Neural progenitor cell (in vitro differentiated cells): ENCODE results near the gene DDX11.
"Not testable (repeated sequence)": the region's sequence is repeated elsewhere in the genome, so short reads cannot be mapped to it uniquely, and the experiment has no call there.

Experiments
- EZH2phosphoT487 ChIP-seq: fragments of 200-600 bp; sonication (generic); IDR thresholded peaks from 2 replicates; pipeline ENCODE4 v1.6.1; 2017; ENCODE audit warnings: antibody characterized with exemption
- TF ChIP-seq, protein P1 (sequence below): fragments of 200-600 bp; sonication (generic); IDR thresholded peaks from 2 replicates; pipeline ENCODE4 v1.5.1; 2017; ENCODE audit warnings: antibody characterized with exemption, mild to moderate bottlenecking

DNA sequence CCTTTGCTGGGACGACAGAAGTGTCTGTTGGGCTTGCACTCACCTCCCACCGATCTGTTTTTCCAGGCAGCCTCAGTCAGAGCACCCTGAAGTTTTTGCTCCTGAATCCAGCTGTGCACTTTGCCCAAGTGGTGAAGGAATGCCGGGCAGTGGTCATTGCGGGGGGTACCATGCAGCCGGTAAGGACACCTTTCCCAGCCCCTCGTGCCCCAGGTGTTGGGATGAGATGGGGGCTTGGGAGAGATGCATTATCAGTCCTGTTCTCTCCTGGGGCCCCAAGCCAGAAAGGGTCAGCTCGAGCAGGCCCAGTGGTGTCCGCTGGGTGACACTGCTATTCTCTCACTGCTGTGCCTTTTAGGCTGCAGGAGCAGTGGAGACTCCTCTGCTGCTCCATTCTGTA lies 24.2 kb downstream of the DDX11 start:
- TF ChIP-seq, protein P1, sequence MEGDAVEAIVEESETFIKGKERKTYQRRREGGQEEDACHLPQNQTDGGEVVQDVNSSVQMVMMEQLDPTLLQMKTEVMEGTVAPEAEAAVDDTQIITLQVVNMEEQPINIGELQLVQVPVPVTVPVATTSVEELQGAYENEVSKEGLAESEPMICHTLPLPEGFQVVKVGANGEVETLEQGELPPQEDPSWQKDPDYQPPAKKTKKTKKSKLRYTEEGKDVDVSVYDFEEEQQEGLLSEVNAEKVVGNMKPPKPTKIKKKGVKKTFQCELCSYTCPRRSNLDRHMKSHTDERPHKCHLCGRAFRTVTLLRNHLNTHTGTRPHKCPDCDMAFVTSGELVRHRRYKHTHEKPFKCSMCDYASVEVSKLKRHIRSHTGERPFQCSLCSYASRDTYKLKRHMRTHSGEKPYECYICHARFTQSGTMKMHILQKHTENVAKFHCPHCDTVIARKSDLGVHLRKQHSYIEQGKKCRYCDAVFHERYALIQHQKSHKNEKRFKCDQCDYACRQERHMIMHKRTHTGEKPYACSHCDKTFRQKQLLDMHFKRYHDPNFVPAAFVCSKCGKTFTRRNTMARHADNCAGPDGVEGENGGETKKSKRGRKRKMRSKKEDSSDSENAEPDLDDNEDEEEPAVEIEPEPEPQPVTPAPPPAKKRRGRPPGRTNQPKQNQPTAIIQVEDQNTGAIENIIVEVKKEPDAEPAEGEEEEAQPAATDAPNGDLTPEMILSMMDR: not testable (repeated sequence)
- TF ChIP-seq EZH2phosphoT487: not testable (repeated sequence)
